GM18909 (cell line): ENCODE results near the gene BLOC1S6.
"Not testable (repeated sequence)": the region's sequence is repeated elsewhere in the genome, so short reads cannot be mapped to it uniquely, and the experiment has no call there.

Experiments
- ATAC-seq: cut with Tn5 transposase; IDR thresholded peaks from one replicate; pipeline ENCODE4 v1.9.1; 2021; ENCODE audit warnings: mild to moderate bottlenecking; ENCODE audit not compliant: unreplicated experiment, poor library complexity

Gene BLOC1S6

GRCh38 chr15:45637141-45637540, 50.0 kb downstream of the BLOC1S6 start:
- ATAC-seq, result no peak

GRCh38 chr15:45637552-45638033, 50.4 kb downstream of the BLOC1S6 start:
- ATAC-seq, result peak; percentile 62

GRCh38 chr15:45640616-45641015, 53.4 kb downstream of the BLOC1S6 start:
- ATAC-seq, result no peak

GRCh38 chr15:45641374-45641781, 54.2 kb downstream of the BLOC1S6 start:
- ATAC-seq, result no peak

GRCh38 chr15:45641999-45642932, 55.1 kb downstream of the BLOC1S6 start:
- no peak for ATAC-seq

GRCh38 chr15:45644437-45644836, 57.3 kb downstream of the BLOC1S6 start:
- ATAC-seq, result no peak

GRCh38 chr15:45645026-45645980, 58.1 kb downstream of the BLOC1S6 start:
- no peak for ATAC-seq

GRCh38 chr15:45646220-45646619, 59.0 kb downstream of the BLOC1S6 start:
- no peak for ATAC-seq

- no peak for ATAC-seq
Observed at GRCh38 chr15:45647828-45648227, 60.6 kb downstream of the BLOC1S6 start.

- peak; percentile 51 for ATAC-seq
Observed at GRCh38 chr15:45648521-45649200, 61.5 kb downstream of the BLOC1S6 start.

GRCh38 chr15:45650007-45650406, 62.8 kb downstream of the BLOC1S6 start:
- ATAC-seq, result not testable (repeated sequence)

GRCh38 chr15:45650889-45651525, 63.8 kb downstream of the BLOC1S6 start:
- no peak for ATAC-seq

GRCh38 chr15:45653702-45654424, 66.7 kb downstream of the BLOC1S6 start:
- no peak for ATAC-seq

GRCh38 chr15:45654749-45655148, 67.6 kb downstream of the BLOC1S6 start:
- no peak for ATAC-seq

- ATAC-seq, result no peak
Observed at GRCh38 chr15:45657254-45657653, 70.1 kb downstream of the BLOC1S6 start.

- ATAC-seq, result no peak
Observed at GRCh38 chr15:45657764-45658545, 70.8 kb downstream of the BLOC1S6 start.
